ENCODE measurements around the gene TMEM255B. TPM values are rescaled to one million over a fixed set of nuclear protein-coding genes. Genes with fewer than 3 reads are reported as not detected.

The TMEM255B gene
- total and polyA plus RNA-seq, 9 of the 15 experiments (the other 6 are each of a cell fraction or from before 2014, with no cell fraction given) = 0.01 to 0.75 (median 0.23) TPM

GRCh38 chr13:113731192-113732175 is 27.5 kb upstream of the TMEM255B start:
- no peak for DNase-seq (ENCODE audit: extremely low read depth in 1 of 4, low spot score in 3 of 4)
- Histone ChIP-seq H3K9me1 (ENCODE audit: control insufficient read depth, insufficient read depth, low read length) (peaks cover 3% of the 10 kb centered on the region), H3K27me3 (ENCODE audit: control insufficient read depth in 2 of 2, insufficient read depth in 2 of 2, low read length in 2 of 2) (peaks cover 10 to 54% of the 10 kb centered on the region in 2 experiments; a peak in 3 of 5 replicates), H3K4me1 (replicated peaks in 1 of 2; ENCODE audit: control insufficient read depth in 2 of 2, insufficient read depth in 2 of 2, low read length in 2 of 2) (peaks cover 0 to 18% of the 10 kb centered on the region in 2 experiments; a peak in 3 of 5 replicates), H3K9ac (ENCODE audit: insufficient read depth in 1 of 2, low read depth in 2 of 2, low read length in 2 of 2) (no peak overlapping the region), H3K4me3 (no peak overlapping the region), H3K4me2 (ENCODE audit: insufficient read depth, low read length) (no peak overlapping the region), H4K20me1 (replicated peaks; ENCODE audit: control insufficient read depth, insufficient read depth, low read length) (no peaks in the 10 kb centered on the region), H3K27ac (ENCODE audit: extremely low read depth, low read depth, low read length) (no peak overlapping the region), H3K9me3 (replicated peaks; ENCODE audit: control insufficient read depth, insufficient read depth, low read depth, low read length) (no peaks in the 10 kb centered on the region; the same call in 1 of the 2 replicates), H2AFZ (ENCODE audit: low read depth, low read length) (no peak overlapping the region), H3K79me2 (ENCODE audit: control insufficient read depth, insufficient read depth, low read length) (no peaks in the 10 kb centered on the region), H3K36me3 (ENCODE audit: control insufficient read depth, insufficient read depth, low read length) (no peaks in the 10 kb centered on the region)
- ChIA-PET POLR2A (no interaction called here), CTCF (ENCODE audit: low intra/inter-chr PET ratio) (interaction anchor here (0.7 kb wide), 1 partner anchor 173 kb away, joined by 3 read pairs; no protein-coding TSS in a partner anchor)
- intact Hi-C loops (cut with micrococcal nuclease) = no loop called here
- no peak for ATAC-seq
- no TSS peak for BruUV-seq (replicated peaks)
- FAIRE-seq = no peak
- in situ Hi-C loops (cut with MboI) = loop anchor here (10.0 kb wide), 1 partner anchor 193 kb away; no protein-coding TSS in a partner anchor
- WGBS (ENCODE audit: insufficient coverage, low coverage, missing lambda C conversion rate) = 6% methylated on average over 17 of the region's 32 CpGs
- TF ChIP-seq TOE1 (IDR thresholded peaks at IDR 0.05; ENCODE audit: borderline replicate concordance) = no peak
- TF ChIP-seq TOE1 (CRISPR knock-in tag; IDR thresholded peaks at IDR 0.05; ENCODE audit: borderline replicate concordance, low read depth) = no peak
- TF ChIP-seq SOX6 (IDR thresholded peaks at IDR 0.05) = no peak
- no peak for TF ChIP-seq MCM2 (IDR thresholded peaks at IDR 0.05; ENCODE audit: low read depth)
- no peak for TF ChIP-seq NONO (IDR thresholded peaks at IDR 0.05; ENCODE audit: low read depth in 2 of 2, low read length in 1 of 2)
- no peak for TF ChIP-seq RBM14 (IDR thresholded peaks at IDR 0.05; ENCODE audit: borderline replicate concordance, insufficient read depth, low read depth, low read length)
- TF ChIP-seq CHD2 (IDR thresholded peaks at IDR 0.05; ENCODE audit: low read depth, low read length) = no peak
- TF ChIP-seq ZNF57 (CRISPR knock-in tag; IDR thresholded peaks at IDR 0.05) = no peak
- no peak for TF ChIP-seq CEBPZ (IDR thresholded peaks at IDR 0.05; ENCODE audit: borderline replicate concordance, low read depth, low read length)
- TF ChIP-seq, protein P1, sequence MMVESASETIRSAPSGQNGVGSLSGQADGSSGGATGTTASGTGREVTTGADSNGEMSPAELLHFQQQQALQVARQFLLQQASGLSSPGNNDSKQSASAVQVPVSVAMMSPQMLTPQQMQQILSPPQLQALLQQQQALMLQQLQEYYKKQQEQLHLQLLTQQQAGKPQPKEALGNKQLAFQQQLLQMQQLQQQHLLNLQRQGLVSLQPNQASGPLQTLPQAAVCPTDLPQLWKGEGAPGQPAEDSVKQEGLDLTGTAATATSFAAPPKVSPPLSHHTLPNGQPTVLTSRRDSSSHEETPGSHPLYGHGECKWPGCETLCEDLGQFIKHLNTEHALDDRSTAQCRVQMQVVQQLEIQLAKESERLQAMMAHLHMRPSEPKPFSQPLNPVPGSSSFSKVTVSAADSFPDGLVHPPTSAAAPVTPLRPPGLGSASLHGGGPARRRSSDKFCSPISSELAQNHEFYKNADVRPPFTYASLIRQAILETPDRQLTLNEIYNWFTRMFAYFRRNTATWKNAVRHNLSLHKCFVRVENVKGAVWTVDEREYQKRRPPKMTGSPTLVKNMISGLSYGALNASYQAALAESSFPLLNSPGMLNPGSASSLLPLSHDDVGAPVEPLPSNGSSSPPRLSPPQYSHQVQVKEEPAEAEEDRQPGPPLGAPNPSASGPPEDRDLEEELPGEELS (CRISPR knock-in tag; IDR thresholded peaks at IDR 0.05; ENCODE audit: borderline replicate concordance) = no peak
- no peak for TF ChIP-seq SRSF1 (IDR thresholded peaks at IDR 0.05; ENCODE audit: low read depth, low read length)
- TF ChIP-seq ZNF124 (CRISPR knock-in tag; IDR thresholded peaks at IDR 0.05) = no peak
- no peak for TF ChIP-seq IRF1 (CRISPR knock-in tag; IDR thresholded peaks at IDR 0.05; ENCODE audit: borderline replicate concordance)
